K562 (cell line): ENCODE data around the gene PDE6B. TPM values are rescaled to one million over a fixed set of nuclear protein-coding genes. Genes with fewer than 3 reads are reported as not detected.
A peak's percentile ranks its signal among the peaks of the same experiment; 100 is the strongest.

Source experiments
- ATAC-seq: fragments of 200-7000 bp; cut with Tn5 transposase; 3 replicates; pipeline ENCODE4 v1.9.1; 2020; ENCODE audit warnings: moderate library complexity
- BruUV-seq: library from RNA; stranded (reverse); fragments of 400-500 nt; replicated peaks from 2 replicates; lab custom pipeline; 2021; lab: Mats Ljungman, UMichigan
- CTCF ChIA-PET: fragments of 300-600 bp; formaldehyde crosslinking; extraction: SDS; loops from one replicate; lab custom pipeline; 2021; ENCODE audit warnings: low intra/inter-chr PET ratio; lab: Yijun Ruan, JAX
- POLR2A ChIA-PET: fragments of 300-600, 350-650 bp; sonication (Branson Sonifier 250); formaldehyde crosslinking; extraction: SDS; loops from one replicate; lab custom pipeline; 2021; ENCODE audit warnings: antibody characterized with exemption, inconsistent platforms; lab: Yijun Ruan, JAX
- DNase-seq, 4 experiments: peaks; one replicate each; pipeline versions ENCODE4 v3.0.0 to v3.0.0-alpha.2; 2011 to 2018; ENCODE audit warnings: low spot score in 3 of 4, mixed read lengths in 3 of 4; ENCODE audit errors: extremely low read depth in 1 of 4
- FAIRE-seq: peaks from 2 replicates; lab custom pipeline; 2011; peaks lifted over from hg19 to GRCh38; lab: Jason Lieb, UNC
- H2AFZ ChIP-seq: 2 replicates; pipeline ENCODE4 v1.6.0; 2011; ENCODE audit warnings: low read depth, low read length, control low read depth, inconsistent platforms
- H3K27ac ChIP-seq: fragments of 200-600 bp; 3 replicates; pipeline ENCODE4 v1.8.0; 2011; ENCODE audit warnings: low read depth, mild to moderate bottlenecking, control low read depth, inconsistent platforms, low read length, moderate library complexity, mixed read lengths; ENCODE audit errors: extremely low read depth
- H3K27me3 ChIP-seq, 2 experiments: fragments of 300-600 bp in 1 of 2; 2 replicates in 1 of 2; 3 replicates in 1 of 2; pipeline versions ENCODE4 v1.6.0 to v1.8.0; 2011; ENCODE audit warnings: inconsistent platforms in 2 of 2, low read length in 2 of 2, mild to moderate bottlenecking in 1 of 2, mixed read lengths in 1 of 2, moderate library complexity in 1 of 2; ENCODE audit not compliant: control insufficient read depth in 2 of 2, insufficient read depth in 2 of 2
- H3K36me3 ChIP-seq: fragments of 300-600 bp; 3 replicates; pipeline ENCODE4 v1.8.0; 2011; ENCODE audit warnings: mild to moderate bottlenecking, low read length, inconsistent platforms; ENCODE audit not compliant: control insufficient read depth, insufficient read depth
- H3K4me1 ChIP-seq, 2 experiments: fragments of 200-600 bp in 1 of 2; replicated peaks in 1 of 2; 2 replicates in 1 of 2; 3 replicates in 1 of 2; pipeline versions ENCODE4 v1.5.1 to v1.8.0; 2011; ENCODE audit warnings: inconsistent platforms in 2 of 2, low read length in 2 of 2, mild to moderate bottlenecking in 1 of 2, mixed read lengths in 1 of 2, moderate library complexity in 1 of 2; ENCODE audit not compliant: control insufficient read depth in 2 of 2, insufficient read depth in 2 of 2
- H3K4me2 ChIP-seq: 2 replicates; pipeline ENCODE4 v1.6.1; 2011; ENCODE audit warnings: low read length, control low read depth, inconsistent platforms, mixed read lengths; ENCODE audit not compliant: insufficient read depth
- H3K4me3 ChIP-seq: fragments of 200-600 bp; sonication (generic), shearing (Covaris generic); 2 replicates; pipeline ENCODE4 v1.5.1; 2016; ENCODE audit warnings: control low read depth, inconsistent platforms
- H3K79me2 ChIP-seq: fragments of 200-600 bp; 3 replicates; pipeline ENCODE4 v1.8.0; 2011; ENCODE audit warnings: low read length, inconsistent platforms; ENCODE audit not compliant: control insufficient read depth, insufficient read depth
- H3K9ac ChIP-seq, 2 experiments: 2 replicates each; pipeline versions ENCODE4 v1.6.0 to v1.6.1; 2011; ENCODE audit warnings: low read depth in 2 of 2, low read length in 2 of 2, control low read depth in 1 of 2, inconsistent platforms in 1 of 2, mild to moderate bottlenecking in 1 of 2, mixed read lengths in 1 of 2; ENCODE audit not compliant: insufficient read depth in 1 of 2
- H3K9me1 ChIP-seq: one replicate; pipeline ENCODE4 v1.6.0; 2011; ENCODE audit warnings: inconsistent platforms, mild to moderate bottlenecking, low read length, moderate library complexity; ENCODE audit not compliant: control insufficient read depth, insufficient read depth
- H3K9me3 ChIP-seq: replicated peaks from 2 replicates; pipeline ENCODE4 v1.5.1; 2011; ENCODE audit warnings: low read depth, low read length, inconsistent platforms; ENCODE audit not compliant: control insufficient read depth, insufficient read depth
- H4K20me1 ChIP-seq: replicated peaks from 2 replicates; pipeline ENCODE4 v1.6.1; 2011; ENCODE audit warnings: low read length, inconsistent platforms, mixed read lengths; ENCODE audit not compliant: control insufficient read depth, insufficient read depth
- BCOR ChIP-seq: fragments of 450-650 bp; IDR thresholded peaks from 2 replicates; pipeline ENCODE4 v1.6.1; 2016
- FOS ChIP-seq: IDR thresholded peaks from 3 replicates; pipeline ENCODE4 v1.6.1; 2011; ENCODE audit not compliant: insufficient read length; ENCODE audit errors: extremely low read depth
- HCFC1 ChIP-seq: IDR thresholded peaks from 2 replicates; pipeline ENCODE4 v1.6.1; 2012; ENCODE audit warnings: low read depth, low read length, improper control_type of control experiment
- KLF10 ChIP-seq: fragments of 250-450 bp; sonication (Bioruptor Pico); IDR thresholded peaks from 2 replicates; pipeline ENCODE4 v1.6.1; 2021; ENCODE audit warnings: matching md5 sums
- RNF2 ChIP-seq: sonication (generic); IDR thresholded peaks from 2 replicates; pipeline ENCODE4 v1.6.1; 2016
- SP1 ChIP-seq: sonication (generic); formaldehyde crosslinking; IDR thresholded peaks from 2 replicates; pipeline ENCODE4 v1.8.1; 2022; ENCODE audit warnings: mild to moderate bottlenecking, missing genetic modification reagents
- SRSF7 ChIP-seq: fragments of 200-400 bp; formaldehyde crosslinking; optimal IDR thresholded peaks from 2 replicates; pipeline ENCODE3; 2017; ENCODE audit warnings: mild to moderate bottlenecking, low read depth, low read length
- STAT5A ChIP-seq: IDR thresholded peaks from 2 replicates; pipeline ENCODE4 v1.6.1; 2012; ENCODE audit warnings: low read length, inconsistent platforms, borderline replicate concordance
- TFE3 ChIP-seq: fragments of 450-650 bp; formaldehyde crosslinking; IDR thresholded peaks from 2 replicates; pipeline ENCODE4 v1.4.0; 2020; ENCODE audit warnings: mild to moderate bottlenecking, mixed read lengths
- TSC22D4 ChIP-seq: fragments of 450-650 bp; IDR thresholded peaks from 2 replicates; pipeline ENCODE4 v1.6.1; 2016; ENCODE audit warnings: missing genetic modification characterization, missing biosample characterization, control low read depth
- ZHX1 ChIP-seq: fragments of 150-350 bp; conservative IDR thresholded peaks from 2 replicates; pipeline ENCODE4 v1.6.1; 2014; ENCODE audit warnings: low read length
- ZNF780A ChIP-seq: fragments of 250-450 bp; sonication (Bioruptor Pico); IDR thresholded peaks from 2 replicates; pipeline ENCODE4 v1.5.0; 2021; ENCODE audit warnings: mild to moderate bottlenecking
- ZNF785 ChIP-seq: fragments of 250-450 bp; sonication (Bioruptor Pico); IDR thresholded peaks from 2 replicates; pipeline ENCODE4 v1.4.0; 2020; ENCODE audit warnings: mild to moderate bottlenecking
- WGBS: fragments of 100-300 bp; shearing (Covaris generic); methylation state at CpG from one replicate; pipeline ENCODE4 v1.1.6; 2016; ENCODE audit warnings: low coverage, mixed read lengths; ENCODE audit not compliant: insufficient coverage; ENCODE audit errors: missing lambda C conversion rate; 5-methylcytosine and 5-hydroxymethylcytosine counted together
- in situ Hi-C: fragments of 300-500 bp; cut with MboI; formaldehyde crosslinking; loops from 4 replicates; pipeline ENCODE4 v1.15.0; 2018; ENCODE audit warnings: inconsistent platforms, mixed read lengths
- intact Hi-C: fragments of 100-400 bp; cut with micrococcal nuclease; formaldehyde crosslinking; loops from 2 replicates; pipeline ENCODE4 v1.14.2; 2022
- polyA plus RNA-seq, 8 experiments: library from polyadenylated mRNA; depleted of rRNA in 4 of 8; stranded (reverse) in 5 of 8; unstranded in 3 of 8; fragments of >200 nt; fragmentation: Nextera tagmentation in 2 of 8; fragmentation: Illumina TruSeq in 1 of 8; extraction: Ambion mirVana in 2 of 8; extraction: Trizol in 1 of 8; gene quantifications; 2 replicates each; pipeline versions ENCODE4 v1.2.1 to v1.2.3, GENCODE V29; 2011 to 2014; ENCODE audit warnings: inconsistent platforms in 1 of 8, missing spikeins in 1 of 8
- total RNA-seq, 7 experiments: library from RNA; depleted of rRNA in 6 of 7; stranded (reverse); fragments of >200 nt in 6 of 7; fragmentation: Illumina TruSeq in 2 of 7; extraction: Trizol in 2 of 7; gene quantifications; 2 replicates each; pipeline versions ENCODE4 v1.2.1 to v1.2.3, GENCODE V29; 2011 to 2021; ENCODE audit warnings: low replicate concordance in 1 of 7
- TF ChIP-seq, protein P1 (sequence below): fragments of 250-450 bp; sonication (Bioruptor Pico); IDR thresholded peaks from 2 replicates; pipeline ENCODE4 v1.5.0; 2020; ENCODE audit warnings: mild to moderate bottlenecking, borderline replicate concordance
- TF ChIP-seq, protein P2 (sequence below): conservative IDR thresholded peaks from 2 replicates; pipeline ENCODE4 v1.6.1; 2011; ENCODE audit warnings: low read depth, mild to moderate bottlenecking, low read length; ENCODE audit not compliant: control insufficient read depth

The PDE6B gene
- total and polyA plus RNA-seq, 9 of the 15 experiments (the other 6 are each of a cell fraction or from before 2014, with no cell fraction given): 0.04 TPM; not detected in 8

- BruUV-seq: no TSS peak
- no peak for FAIRE-seq
- H4K20me1 ChIP-seq: no peaks in the 10 kb centered on the region
- intact Hi-C loops: no loop called here
- 14% methylated on average over 28 of the region's 29 CpGs for WGBS
- no peak for DNase-seq
- CTCF ChIA-PET: no interaction called here
- no peaks in the 10 kb centered on the region for H3K79me2 ChIP-seq
- no peak overlapping the region for H2AFZ ChIP-seq
- H3K4me2 ChIP-seq: no peak overlapping the region
- no peak overlapping the region for H3K27ac ChIP-seq
- peak overlapping the region in 1 of 2 experiments; percentile 26; a peak in 1 of 4 replicates for H3K9ac ChIP-seq
- H3K4me3 ChIP-seq: no peak overlapping the region
- peaks cover 35 to 69% of the 10 kb centered on the region in 2 experiments; a peak in 4 of 5 replicates for H3K27me3 ChIP-seq
- no peak for ATAC-seq
- no peaks in the 10 kb centered on the region for H3K36me3 ChIP-seq
- peaks cover 2% of the 10 kb centered on the region; the same call in 1 of the 2 replicates for H3K9me3 ChIP-seq
- no peaks in the 10 kb centered on the region for H3K9me1 ChIP-seq
- in situ Hi-C loops: no loop called here
- peaks cover 0 to 71% of the 10 kb centered on the region in 2 experiments; a peak in 2 of 5 replicates for H3K4me1 ChIP-seq
- POLR2A ChIA-PET: no interaction called here
- TF ChIP-seq HCFC1 (no peak), SP1 (CRISPR knock-in tag) (no peak), BCOR (no peak), FOS (no peak), TFE3 (no peak), STAT5A (no peak), RNF2 (no peak), ZHX1 (no peak), TSC22D4 (tag) (no peak), KLF10 (CRISPR knock-in tag) (no peak), ZNF785 (CRISPR knock-in tag) (no peak), ZNF780A (CRISPR knock-in tag) (no peak), SRSF7 (no peak)
- TF ChIP-seq, protein P1, sequence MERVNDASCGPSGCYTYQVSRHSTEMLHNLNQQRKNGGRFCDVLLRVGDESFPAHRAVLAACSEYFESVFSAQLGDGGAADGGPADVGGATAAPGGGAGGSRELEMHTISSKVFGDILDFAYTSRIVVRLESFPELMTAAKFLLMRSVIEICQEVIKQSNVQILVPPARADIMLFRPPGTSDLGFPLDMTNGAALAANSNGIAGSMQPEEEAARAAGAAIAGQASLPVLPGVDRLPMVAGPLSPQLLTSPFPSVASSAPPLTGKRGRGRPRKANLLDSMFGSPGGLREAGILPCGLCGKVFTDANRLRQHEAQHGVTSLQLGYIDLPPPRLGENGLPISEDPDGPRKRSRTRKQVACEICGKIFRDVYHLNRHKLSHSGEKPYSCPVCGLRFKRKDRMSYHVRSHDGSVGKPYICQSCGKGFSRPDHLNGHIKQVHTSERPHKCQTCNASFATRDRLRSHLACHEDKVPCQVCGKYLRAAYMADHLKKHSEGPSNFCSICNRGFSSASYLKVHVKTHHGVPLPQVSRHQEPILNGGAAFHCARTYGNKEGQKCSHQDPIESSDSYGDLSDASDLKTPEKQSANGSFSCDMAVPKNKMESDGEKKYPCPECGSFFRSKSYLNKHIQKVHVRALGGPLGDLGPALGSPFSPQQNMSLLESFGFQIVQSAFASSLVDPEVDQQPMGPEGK: no peak
- TF ChIP-seq, protein P2, sequence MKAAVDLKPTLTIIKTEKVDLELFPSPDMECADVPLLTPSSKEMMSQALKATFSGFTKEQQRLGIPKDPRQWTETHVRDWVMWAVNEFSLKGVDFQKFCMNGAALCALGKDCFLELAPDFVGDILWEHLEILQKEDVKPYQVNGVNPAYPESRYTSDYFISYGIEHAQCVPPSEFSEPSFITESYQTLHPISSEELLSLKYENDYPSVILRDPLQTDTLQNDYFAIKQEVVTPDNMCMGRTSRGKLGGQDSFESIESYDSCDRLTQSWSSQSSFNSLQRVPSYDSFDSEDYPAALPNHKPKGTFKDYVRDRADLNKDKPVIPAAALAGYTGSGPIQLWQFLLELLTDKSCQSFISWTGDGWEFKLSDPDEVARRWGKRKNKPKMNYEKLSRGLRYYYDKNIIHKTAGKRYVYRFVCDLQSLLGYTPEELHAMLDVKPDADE: no peak
Observed at GRCh38 chr4:653831-654502, 28.6 kb downstream of the PDE6B start.
